HepG2 (cell line): Measurements from ENCODE around the gene PDCD2L. TPM values are rescaled to one million over a fixed set of nuclear protein-coding genes. Genes with fewer than 3 reads are reported as not detected.

ENCODE experiments used
- ASH2L ChIP-seq: fragments of 300-600, 200-600 bp; sonication (generic); IDR thresholded peaks from 2 replicates; pipeline ENCODE4 v1.7.0; 2017; ENCODE audit warnings: low read depth, mild to moderate bottlenecking, moderate library complexity, mixed read lengths, low read length; ENCODE audit not compliant: insufficient read length
- EP300 ChIP-seq, 3 experiments: sonication (generic) in 1 of 3; formaldehyde crosslinking in 1 of 3; IDR thresholded peaks; 2 replicates each; pipeline versions ENCODE4 v1.5.1 to v1.6.1; 2011 to 2020; ENCODE audit warnings: low read depth in 2 of 3, low read length in 2 of 3, borderline replicate concordance in 1 of 3, improper control_type of control experiment in 1 of 3, mild to moderate bottlenecking in 1 of 3, missing genetic modification reagents in 1 of 3, moderate library complexity in 1 of 3
- HOXA9 ChIP-seq: sonication (generic); formaldehyde crosslinking; IDR thresholded peaks from 2 replicates; pipeline ENCODE4 v1.8.1; 2022; ENCODE audit warnings: missing genetic modification reagents, mild to moderate bottlenecking, moderate library complexity, borderline replicate concordance
- IRX3 ChIP-seq: sonication (generic); formaldehyde crosslinking; IDR thresholded peaks from 2 replicates; pipeline ENCODE4 v1.8.1; 2023; ENCODE audit warnings: mild to moderate bottlenecking, low read depth, missing genetic modification reagents, borderline replicate concordance
- KLF12 ChIP-seq: sonication (generic); formaldehyde crosslinking; IDR thresholded peaks from 2 replicates; pipeline ENCODE4 v1.4.0; 2020; ENCODE audit warnings: missing genetic modification reagents, borderline replicate concordance
- KLF13 ChIP-seq: sonication (generic); formaldehyde crosslinking; IDR thresholded peaks from 2 replicates; pipeline ENCODE4 v1.4.0; 2020; ENCODE audit warnings: mild to moderate bottlenecking, missing genetic modification reagents
- LBX2 ChIP-seq: sonication (generic); formaldehyde crosslinking; IDR thresholded peaks from 2 replicates; pipeline ENCODE4 v1.5.0; 2020; ENCODE audit warnings: missing genetic modification reagents, mild to moderate bottlenecking, borderline replicate concordance
- NFAT5 ChIP-seq: sonication (generic); formaldehyde crosslinking; IDR thresholded peaks from 2 replicates; pipeline ENCODE4 v1.4.0; 2020; ENCODE audit warnings: missing genetic modification reagents
- NFE2 ChIP-seq: sonication (generic); formaldehyde crosslinking; IDR thresholded peaks from 2 replicates; pipeline ENCODE4 v1.4.0; 2020; ENCODE audit warnings: missing genetic modification reagents
- PHB2 ChIP-seq: fragments of 450-650 bp; IDR thresholded peaks from 2 replicates; pipeline ENCODE4 v1.6.1; 2018; ENCODE audit not compliant: partially characterized antibody
- REXO4 ChIP-seq: sonication (generic); formaldehyde crosslinking; IDR thresholded peaks from 2 replicates; pipeline ENCODE4 v1.8.0; 2022; ENCODE audit warnings: missing genetic modification reagents, mild to moderate bottlenecking, borderline replicate concordance
- SMC3 ChIP-seq: IDR thresholded peaks from 2 replicates; pipeline ENCODE4 v1.6.1; 2011; ENCODE audit warnings: low read length, improper control_type of control experiment
- SRF ChIP-seq: IDR thresholded peaks from 2 replicates; pipeline ENCODE4 v1.6.1; 2011; ENCODE audit warnings: mild to moderate bottlenecking, low read depth, low read length, moderate library complexity
- ZBTB14 ChIP-seq: sonication (generic); formaldehyde crosslinking; IDR thresholded peaks from 2 replicates; pipeline ENCODE4 v1.4.0; 2020; ENCODE audit warnings: missing genetic modification reagents
- ZBTB34 ChIP-seq: sonication (generic); formaldehyde crosslinking; IDR thresholded peaks from 2 replicates; pipeline ENCODE4 v1.8.0; 2022; ENCODE audit warnings: mild to moderate bottlenecking, missing genetic modification reagents
- ZFP36L1 ChIP-seq: sonication (generic); formaldehyde crosslinking; IDR thresholded peaks from 2 replicates; pipeline ENCODE4 v1.8.0; 2022; ENCODE audit warnings: mild to moderate bottlenecking, missing genetic modification reagents, moderate library complexity
- ZNF510 ChIP-seq: sonication (generic); formaldehyde crosslinking; IDR thresholded peaks from 2 replicates; pipeline ENCODE4 v1.4.0; 2020; ENCODE audit warnings: low read depth, mild to moderate bottlenecking, missing genetic modification reagents
- ZNF672 ChIP-seq: sonication (generic); formaldehyde crosslinking; IDR thresholded peaks from 2 replicates; pipeline ENCODE4 v1.8.1; 2022; ENCODE audit warnings: missing genetic modification reagents
- ZSCAN5A ChIP-seq: sonication (generic); formaldehyde crosslinking; IDR thresholded peaks from 2 replicates; pipeline ENCODE4 v1.8.0; 2022; ENCODE audit warnings: mild to moderate bottlenecking, missing genetic modification reagents, borderline replicate concordance
- polyA plus RNA-seq, 8 experiments: library from polyadenylated mRNA; depleted of rRNA in 3 of 8; stranded (reverse) in 7 of 8; unstranded in 1 of 8; fragments of >200 nt; fragmentation: Illumina TruSeq in 4 of 8; extraction: Trizol in 4 of 8; gene quantifications; 2 replicates each; pipeline versions ENCODE4 v1.2.1 to v1.2.3, GENCODE V29; 2011 to 2016; ENCODE audit warnings: low read depth in 4 of 8, missing spikeins in 1 of 8, mixed read lengths in 1 of 8; ENCODE audit not compliant: insufficient read depth in 1 of 8
- total RNA-seq, 5 experiments: library from RNA; depleted of rRNA; stranded (reverse); fragments of >200 nt; fragmentation: Illumina TruSeq; extraction: Trizol; gene quantifications; 2 replicates each; pipeline ENCODE4 v1.2.3, GENCODE V29; 2016; ENCODE audit warnings: low read depth in 1 of 5

PDCD2L gene
- total and polyA plus RNA-seq, 2 of the 13 experiments (the other 11 are each of a cell fraction or from before 2014, with no cell fraction given): 29.3 to 35.2 TPM

GRCh38 chr19:34428549-34429285 is 24.5 kb downstream of the PDCD2L start (continued):
- TF ChIP-seq SMC3 (no peak), KLF12 (CRISPR knock-in tag) (no peak), ZFP36L1 (CRISPR knock-in tag) (no peak), IRX3 (CRISPR knock-in tag) (no peak), NFE2 (CRISPR knock-in tag) (no peak), ZNF672 (no peak), KLF13 (CRISPR knock-in tag) (no peak), ZBTB14 (CRISPR knock-in tag) (no peak), REXO4 (CRISPR knock-in tag) (no peak), NFAT5 (CRISPR knock-in tag) (no peak), ASH2L (peak; percentile 91), ZNF510 (no peak), HOXA9 (CRISPR knock-in tag) (peak; percentile 76; the same call in 1 of the 2 replicates), SRF (no peak), ZSCAN5A (CRISPR knock-in tag) (no peak), LBX2 (CRISPR knock-in tag) (no peak), ZBTB34 (no peak), EP300 (IDR thresholded peaks at IDR 0.05; ENCODE audit: low read depth in 2 of 2, low read length in 2 of 2) (no peak), EP300 (CRISPR knock-in tag; IDR thresholded peaks at IDR 0.05; ENCODE audit: borderline replicate concordance) (no peak), PHB2 (no peak)
